ENCODE measurements around the gene MOB1A.

Gene MOB1A

GRCh38 chr2:74178211-74179062 lies at the start of gene MOB1A:
MOB1A (minus strand) TSS chr2:74178879; CDS start chr2:74178674, 205 bp downstream.
- peaks cover 12% of the 10 kb centered on the region; the same call in 1 of the 2 replicates for H3K9me3 ChIP-seq (ENCODE audit: control insufficient read depth, insufficient read depth, low read depth, low read length)
- H3K27me3 ChIP-seq (ENCODE audit: control insufficient read depth, insufficient read depth, low read length), result no peaks in the 10 kb centered on the region

GRCh38 chr2:74227646-74228045 lies 49.0 kb upstream of the MOB1A start:
- Histone ChIP-seq H3K4me1 (ENCODE audit: control insufficient read depth, insufficient read depth, low read length) (peaks cover 6% of the 10 kb centered on the region; the same call in 1 of the 2 replicates), H3K9me3 (ENCODE audit: control insufficient read depth, insufficient read depth, low read depth, low read length) (no peaks in the 10 kb centered on the region), H3K4me3 (ENCODE audit: low read depth, low read length) (no peak overlapping the region), H3K9ac (ENCODE audit: low read length) (no peak overlapping the region), H3K27ac (ENCODE audit: low read depth, low read length) (no peak overlapping the region), H3K27me3 (ENCODE audit: control insufficient read depth, insufficient read depth, low read length) (no peaks in the 10 kb centered on the region), H3K36me3 (ENCODE audit: control insufficient read depth, insufficient read depth, low read length) (no peaks in the 10 kb centered on the region; the same call in 1 of the 2 replicates)

More at GRCh38 chr2:74178211-74179062, at the start of gene MOB1A:
- Histone ChIP-seq H3K27ac (ENCODE audit: low read depth, low read length) (peak within 1 kb of the TSS; percentile 98), H3K4me3 (ENCODE audit: low read depth, low read length) (peak within 1 kb of the TSS; percentile 90), H3K36me3 (ENCODE audit: control insufficient read depth, insufficient read depth, low read length) (peaks cover 8% of the 10 kb centered on the region), H3K9ac (ENCODE audit: low read length) (peak within 1 kb of the TSS; percentile 93), H3K4me1 (ENCODE audit: control insufficient read depth, insufficient read depth, low read length) (peaks cover 5% of the 10 kb centered on the region)

- Histone ChIP-seq H3K4me3 (ENCODE audit: low read depth, low read length) (no peak overlapping the region), H3K9me3 (ENCODE audit: control insufficient read depth, insufficient read depth, low read depth, low read length) (no peaks in the 10 kb centered on the region), H3K27ac (ENCODE audit: low read depth, low read length) (no peak overlapping the region), H3K9ac (ENCODE audit: low read length) (no peak overlapping the region), H3K4me1 (ENCODE audit: control insufficient read depth, insufficient read depth, low read length) (peaks cover 6% of the 10 kb centered on the region; the same call in 1 of the 2 replicates), H3K36me3 (ENCODE audit: control insufficient read depth, insufficient read depth, low read length) (no peaks in the 10 kb centered on the region; the same call in 1 of the 2 replicates), H3K27me3 (ENCODE audit: control insufficient read depth, insufficient read depth, low read length) (no peaks in the 10 kb centered on the region)
Observed at GRCh38 chr2:74226648-74227213, 48.1 kb upstream of the MOB1A start.

GRCh38 chr2:74225698-74226459 lies 47.2 kb upstream of the MOB1A start:
- H3K9me3 ChIP-seq (ENCODE audit: control insufficient read depth, insufficient read depth, low read depth, low read length), result no peaks in the 10 kb centered on the region
- H3K36me3 ChIP-seq (ENCODE audit: control insufficient read depth, insufficient read depth, low read length), result peaks cover 7% of the 10 kb centered on the region; the same call in 1 of the 2 replicates
- H3K27ac ChIP-seq (ENCODE audit: low read depth, low read length), result no peak overlapping the region
- H3K27me3 ChIP-seq (ENCODE audit: control insufficient read depth, insufficient read depth, low read length), result no peaks in the 10 kb centered on the region
- H3K9ac ChIP-seq (ENCODE audit: low read length), result no peak overlapping the region
- peaks cover 6% of the 10 kb centered on the region; the same call in 1 of the 2 replicates for H3K4me1 ChIP-seq (ENCODE audit: control insufficient read depth, insufficient read depth, low read length)
- no peak overlapping the region for H3K4me3 ChIP-seq (ENCODE audit: low read depth, low read length)

GRCh38 chr2:74223941-74224770 lies 45.5 kb upstream of the MOB1A start:
- no peaks in the 10 kb centered on the region for H3K27me3 ChIP-seq (ENCODE audit: control insufficient read depth, insufficient read depth, low read length)
- no peak overlapping the region for H3K27ac ChIP-seq (ENCODE audit: low read depth, low read length)
- H3K4me3 ChIP-seq (ENCODE audit: low read depth, low read length), result no peak overlapping the region
- H3K4me1 ChIP-seq (ENCODE audit: control insufficient read depth, insufficient read depth, low read length), result peaks cover 6% of the 10 kb centered on the region; the same call in 1 of the 2 replicates
- H3K36me3 ChIP-seq (ENCODE audit: control insufficient read depth, insufficient read depth, low read length), result peaks cover 19% of the 10 kb centered on the region
- H3K9ac ChIP-seq (ENCODE audit: low read length), result no peak overlapping the region
- no peaks in the 10 kb centered on the region for H3K9me3 ChIP-seq (ENCODE audit: control insufficient read depth, insufficient read depth, low read depth, low read length)

- H3K27ac ChIP-seq (ENCODE audit: low read depth, low read length), result no peak overlapping the region
- no peak overlapping the region for H3K9ac ChIP-seq (ENCODE audit: low read length)
- H3K27me3 ChIP-seq (ENCODE audit: control insufficient read depth, insufficient read depth, low read length), result no peaks in the 10 kb centered on the region
- no peak overlapping the region for H3K4me3 ChIP-seq (ENCODE audit: low read depth, low read length)
- H3K9me3 ChIP-seq (ENCODE audit: control insufficient read depth, insufficient read depth, low read depth, low read length), result no peaks in the 10 kb centered on the region
- peaks cover 38% of the 10 kb centered on the region for H3K36me3 ChIP-seq (ENCODE audit: control insufficient read depth, insufficient read depth, low read length)
- peaks cover 6% of the 10 kb centered on the region; the same call in 1 of the 2 replicates for H3K4me1 ChIP-seq (ENCODE audit: control insufficient read depth, insufficient read depth, low read length)
Observed at GRCh38 chr2:74222300-74222650, 43.6 kb upstream of the MOB1A start.

GRCh38 chr2:74221604-74222299 lies 43.1 kb upstream of the MOB1A start:
- H3K9me3 ChIP-seq (ENCODE audit: control insufficient read depth, insufficient read depth, low read depth, low read length), result no peaks in the 10 kb centered on the region
- no peak overlapping the region for H3K27ac ChIP-seq (ENCODE audit: low read depth, low read length)
- peaks cover 5% of the 10 kb centered on the region; the same call in 1 of the 2 replicates for H3K4me1 ChIP-seq (ENCODE audit: control insufficient read depth, insufficient read depth, low read length)
- no peaks in the 10 kb centered on the region for H3K27me3 ChIP-seq (ENCODE audit: control insufficient read depth, insufficient read depth, low read length)
- no peak overlapping the region for H3K4me3 ChIP-seq (ENCODE audit: low read depth, low read length)
- no peak overlapping the region for H3K9ac ChIP-seq (ENCODE audit: low read length)
- H3K36me3 ChIP-seq (ENCODE audit: control insufficient read depth, insufficient read depth, low read length), result peaks cover 43% of the 10 kb centered on the region

- Histone ChIP-seq H3K27me3 (ENCODE audit: control insufficient read depth, insufficient read depth, low read length) (no peaks in the 10 kb centered on the region), H3K27ac (ENCODE audit: low read depth, low read length) (no peak overlapping the region), H3K9me3 (ENCODE audit: control insufficient read depth, insufficient read depth, low read depth, low read length) (no peaks in the 10 kb centered on the region), H3K36me3 (ENCODE audit: control insufficient read depth, insufficient read depth, low read length) (peaks cover 50% of the 10 kb centered on the region), H3K4me1 (ENCODE audit: control insufficient read depth, insufficient read depth, low read length) (no peaks in the 10 kb centered on the region), H3K9ac (ENCODE audit: low read length) (no peak overlapping the region), H3K4me3 (ENCODE audit: low read depth, low read length) (no peak overlapping the region)
Observed at GRCh38 chr2:74221091-74221490, 42.4 kb upstream of the MOB1A start.

GRCh38 chr2:74219846-74220486 lies 41.3 kb upstream of the MOB1A start:
- no peaks in the 10 kb centered on the region for H3K4me1 ChIP-seq (ENCODE audit: control insufficient read depth, insufficient read depth, low read length)
- H3K9ac ChIP-seq (ENCODE audit: low read length), result no peak overlapping the region
- no peak overlapping the region for H3K4me3 ChIP-seq (ENCODE audit: low read depth, low read length)
- no peaks in the 10 kb centered on the region for H3K9me3 ChIP-seq (ENCODE audit: control insufficient read depth, insufficient read depth, low read depth, low read length)
- H3K27me3 ChIP-seq (ENCODE audit: control insufficient read depth, insufficient read depth, low read length), result no peaks in the 10 kb centered on the region
- no peak overlapping the region for H3K27ac ChIP-seq (ENCODE audit: low read depth, low read length)
- H3K36me3 ChIP-seq (ENCODE audit: control insufficient read depth, insufficient read depth, low read length), result peaks cover 61% of the 10 kb centered on the region

Data from HUES6 (cell line).